Panc1 (cell line): ENCODE results near the gene LMF1. TPM values are rescaled to one million over a fixed set of nuclear protein-coding genes. Genes with fewer than 3 reads are reported as not detected.

Source experiments
- ATAC-seq: fragments of 200-7000 bp; cut with Tn5 transposase; 2 replicates; pipeline ENCODE4 v1.9.1; 2020; ENCODE audit warnings: mild to moderate bottlenecking, moderate library complexity
- BruUV-seq: library from RNA; stranded (reverse); fragments of 400-500 nt; replicated peaks from 2 replicates; lab custom pipeline; 2021; lab: Mats Ljungman, UMichigan
- CTCF ChIA-PET: fragments of 300-600 bp; sonication (Branson Sonifier 250); formaldehyde crosslinking; loops from one replicate; lab custom pipeline; 2022; ENCODE audit warnings: antibody characterized with exemption; lab: Charles Lee
- POLR2A ChIA-PET: fragments of 300-600 bp; sonication (Branson Sonifier 250); formaldehyde crosslinking; loops from one replicate; lab custom pipeline; 2022; ENCODE audit warnings: antibody characterized with exemption; lab: Charles Lee
- DNase-seq: peaks from one replicate; pipeline ENCODE4 v3.0.0-alpha.2; 2010; ENCODE audit warnings: low read depth, low spot score
- H3K27ac ChIP-seq: 2 replicates; pipeline ENCODE4 v1.5.1; 2011; ENCODE audit warnings: mild to moderate bottlenecking, low read length, inconsistent platforms
- H3K27me3 ChIP-seq: fragments of 200-500 bp; sonication (Bioruptor generic); 2 replicates; pipeline ENCODE4 v1.6.0; 2014; ENCODE audit warnings: low read length, inconsistent platforms; ENCODE audit not compliant: control insufficient read depth, insufficient read depth
- H3K36me3 ChIP-seq: fragments of 200-500 bp; sonication (Bioruptor generic); 2 replicates; pipeline ENCODE4 v1.5.1; 2014; ENCODE audit warnings: inconsistent platforms, mild to moderate bottlenecking, low read length, moderate library complexity; ENCODE audit not compliant: control insufficient read depth, insufficient read depth
- H3K4me1 ChIP-seq: 2 replicates; pipeline ENCODE4 v1.5.1; 2011; ENCODE audit warnings: inconsistent platforms, mild to moderate bottlenecking, low read length, moderate library complexity; ENCODE audit not compliant: control insufficient read depth, insufficient read depth
- H3K4me3 ChIP-seq, 2 experiments: 2 replicates each; pipeline ENCODE4 v1.5.1; 2011 to 2012; ENCODE audit warnings: low read depth in 2 of 2, low read length in 2 of 2, mild to moderate bottlenecking in 2 of 2, inconsistent platforms in 1 of 2, moderate library complexity in 1 of 2
- H3K9me3 ChIP-seq: fragments of 200-500 bp; sonication (Bioruptor generic); 2 replicates; pipeline ENCODE4 v1.5.1; 2014; ENCODE audit warnings: low read depth, mild to moderate bottlenecking, inconsistent platforms, low read length, moderate library complexity; ENCODE audit not compliant: control insufficient read depth, insufficient read depth
- CTCF ChIP-seq: fragments of 450-650 bp; IDR thresholded peaks from 2 replicates; pipeline ENCODE4 v1.5.1; 2017; ENCODE audit warnings: mild to moderate bottlenecking
- POLR2AphosphoS5 ChIP-seq: IDR thresholded peaks from 2 replicates; pipeline ENCODE4 v1.6.1; 2012; ENCODE audit warnings: mild to moderate bottlenecking, low read depth, low read length, moderate library complexity
- REST ChIP-seq, 2 experiments: IDR thresholded peaks; 2 replicates each; pipeline ENCODE4 v1.6.1; 2011 to 2012; ENCODE audit warnings: low read depth in 2 of 2, control low read depth in 1 of 2, low read length in 1 of 2, mild to moderate bottlenecking in 1 of 2, moderate library complexity in 1 of 2; ENCODE audit not compliant: insufficient read depth in 1 of 2
- SIN3A ChIP-seq: IDR thresholded peaks from 2 replicates; pipeline ENCODE4 v1.6.1; 2012; ENCODE audit warnings: low read depth, mild to moderate bottlenecking, low read length, moderate library complexity, borderline replicate concordance; ENCODE audit not compliant: insufficient read depth
- TCF7L2 ChIP-seq: IDR thresholded peaks from 2 replicates; pipeline ENCODE4 v1.6.1; 2011; ENCODE audit warnings: mild to moderate bottlenecking, low read depth, low read length, inconsistent platforms
- in situ Hi-C: cut with HindIII; loops from 2 replicates; pipeline ENCODE4 v1.10.0; 2016; ENCODE audit warnings: low sequenced_read_pairs, low pct_unique_long_range_greater_than_20kb
- intact Hi-C: fragments of 100-400 bp; cut with micrococcal nuclease; formaldehyde crosslinking; loops from one replicate; pipeline ENCODE4 v1.10.0; 2022; ENCODE audit not compliant: unreplicated experiment
- total RNA-seq: library from RNA; stranded (reverse); gene quantifications from one replicate; pipeline ENCODE4 v1.2.1, GENCODE V29; 2021; ENCODE audit not compliant: unreplicated experiment

The LMF1 gene
- total RNA-seq, 1 experiment from 2014 or later: 24.3 TPM

- no TSS peak for BruUV-seq
- Histone ChIP-seq H3K9me3 (no peaks in the 10 kb centered on the region), H3K4me1 (no peaks in the 10 kb centered on the region), H3K27me3 (no peaks in the 10 kb centered on the region), H3K27ac (no peak overlapping the region), H3K4me3 (no peak overlapping the region), H3K36me3 (no peaks in the 10 kb centered on the region)
- no peak for TF ChIP-seq POLR2AphosphoS5
- in situ Hi-C loops: no loop called here
- POLR2A ChIA-PET: no interaction called here
- ATAC-seq: no peak
- no peak for DNase-seq
- CTCF ChIA-PET: no interaction called here
- intact Hi-C loops: no loop called here
Observed at GRCh38 chr16:912684-913613, 57.8 kb downstream of the LMF1 start.

GRCh38 chr16:912322-912683 is 58.5 kb downstream of the LMF1 start:
- CTCF ChIA-PET: no interaction called here

More at GRCh38 chr16:912322-912683, 58.5 kb downstream of the LMF1 start:
- no peak for ATAC-seq
- no peaks in the 10 kb centered on the region for H3K36me3 ChIP-seq
- intact Hi-C loops (no loop called here), in situ Hi-C loops (no loop called here)
- no peak for DNase-seq
- no peaks in the 10 kb centered on the region for H3K4me1 ChIP-seq
- TF ChIP-seq CTCF (no peak), TCF7L2 (no peak), SIN3A (no peak), REST (IDR thresholded peaks at IDR 0.05; ENCODE audit: insufficient read depth in 1 of 2, low read depth in 2 of 2, low read length in 1 of 2) (no peak), POLR2AphosphoS5 (no peak)
- H3K9me3 ChIP-seq: no peaks in the 10 kb centered on the region
- H3K27me3 ChIP-seq: no peaks in the 10 kb centered on the region
- no peak overlapping the region for H3K27ac ChIP-seq
- no peak overlapping the region for H3K4me3 ChIP-seq
- POLR2A ChIA-PET: no interaction called here
- no TSS peak for BruUV-seq
